ENCODE data around the gene LILRA6.
"Not testable (repeated sequence)": the region's sequence is repeated elsewhere in the genome, so short reads cannot be mapped to it uniquely, and the experiment has no call there.

Gene LILRA6

DNA sequence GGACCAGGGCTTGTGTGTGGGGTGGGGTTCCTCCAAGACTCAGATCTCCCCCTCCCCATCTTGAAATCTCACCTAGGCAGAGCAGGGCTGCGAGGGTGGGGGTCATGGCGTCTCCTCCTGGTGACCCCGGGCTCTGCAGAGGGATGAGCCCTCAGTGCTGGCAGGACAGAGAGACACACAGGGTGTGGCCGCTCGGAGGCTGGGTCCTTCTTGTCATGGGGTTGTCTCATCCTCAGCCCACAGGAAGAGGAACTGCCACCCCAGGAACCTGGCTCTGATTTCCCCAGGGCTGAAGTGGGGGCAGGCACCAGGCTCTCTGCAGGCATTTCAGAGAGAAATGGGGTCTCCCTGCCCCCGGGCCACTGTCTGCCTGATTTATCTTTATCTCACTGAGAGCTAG lies at the start of gene LILRA6:
TSS of gene LILRA6 (minus strand) at position 145 of the 400 bp plus-strand sequence.
- H3K4me2 ChIP-seq (ENCODE audit: low read depth, low read length, poor library complexity, severe bottlenecking); H3F3A ChIP-seq (ENCODE audit: insufficient read depth); H4K20me1 ChIP-seq (ENCODE audit: low read depth, low read length); H3K9me3 ChIP-seq (ENCODE audit: insufficient read depth, low read length); H3K36me3 ChIP-seq (ENCODE audit: low read length); H3K4me3 ChIP-seq (ENCODE audit: insufficient read depth, low read length, poor library complexity, severe bottlenecking); H3K79me2 ChIP-seq (ENCODE audit: insufficient read depth, low read length); H3K9ac ChIP-seq (ENCODE audit: low read length); H3K9me2 ChIP-seq (replicated peaks; ENCODE audit: insufficient read depth, low read length); H3K27me3 ChIP-seq (ENCODE audit: low read length); H2AFZ ChIP-seq (ENCODE audit: low read depth, low read length, severe bottlenecking); H3K27ac ChIP-seq (ENCODE audit: low read depth, low read length): not testable (repeated sequence)

DNA sequence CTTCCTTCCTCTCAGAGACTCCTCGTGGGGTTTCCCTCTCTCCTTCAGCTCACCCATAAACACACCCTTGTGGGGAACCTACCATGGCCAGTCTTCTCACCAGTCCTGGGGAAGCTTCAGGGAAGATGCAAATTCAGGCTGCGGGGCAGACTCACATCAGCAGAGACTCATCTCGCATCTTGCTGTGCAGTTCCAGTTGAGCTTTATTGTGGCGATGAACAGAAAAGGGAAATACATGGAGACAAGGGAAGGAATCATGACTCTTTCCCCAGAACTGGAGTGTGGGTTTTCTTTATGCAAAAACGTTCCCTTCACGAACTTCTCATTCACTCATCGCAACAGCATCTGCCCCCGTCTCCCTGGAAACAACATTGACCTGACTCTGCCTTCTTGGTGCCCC lies 46.6 kb upstream of the LILRA6 start:
- H3K4me2 ChIP-seq (ENCODE audit: low read depth, low read length, poor library complexity, severe bottlenecking); H3K27me3 ChIP-seq (ENCODE audit: low read length); H4K20me1 ChIP-seq (ENCODE audit: low read depth, low read length); H3K36me3 ChIP-seq (ENCODE audit: low read length); H3K9me2 ChIP-seq (replicated peaks; ENCODE audit: insufficient read depth, low read length); H3K79me2 ChIP-seq (ENCODE audit: insufficient read depth, low read length); H3K9ac ChIP-seq (ENCODE audit: low read length); H2AFZ ChIP-seq (ENCODE audit: low read depth, low read length, severe bottlenecking); H3F3A ChIP-seq (ENCODE audit: insufficient read depth); H3K9me3 ChIP-seq (ENCODE audit: insufficient read depth, low read length); H3K4me3 ChIP-seq (ENCODE audit: insufficient read depth, low read length, poor library complexity, severe bottlenecking); H3K27ac ChIP-seq (ENCODE audit: low read depth, low read length): not testable (repeated sequence)

DNA sequence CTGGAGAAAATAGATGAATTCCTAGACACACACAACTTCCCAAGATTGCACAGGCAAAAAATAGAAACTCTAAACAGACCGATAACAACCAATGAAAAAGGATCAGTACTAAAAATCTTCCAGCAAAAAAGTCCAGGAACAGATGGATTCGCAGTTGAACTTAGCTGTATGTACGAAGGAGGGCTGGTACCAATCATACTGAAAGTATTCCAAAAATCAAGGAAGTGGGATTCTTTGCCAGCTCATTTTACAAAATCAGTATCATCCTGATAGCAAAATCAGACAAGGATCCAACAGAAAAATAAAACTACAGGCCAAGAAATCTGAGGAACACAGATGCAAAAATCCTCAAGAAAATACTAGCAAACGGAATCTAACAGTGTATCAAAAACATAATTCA lies 44.9 kb upstream of the LILRA6 start:
- no peak for TF ChIP-seq EZH2phosphoT487 (conservative IDR thresholded peaks at IDR 0.05; ENCODE audit: low read length)
- TF ChIP-seq, protein P1, sequence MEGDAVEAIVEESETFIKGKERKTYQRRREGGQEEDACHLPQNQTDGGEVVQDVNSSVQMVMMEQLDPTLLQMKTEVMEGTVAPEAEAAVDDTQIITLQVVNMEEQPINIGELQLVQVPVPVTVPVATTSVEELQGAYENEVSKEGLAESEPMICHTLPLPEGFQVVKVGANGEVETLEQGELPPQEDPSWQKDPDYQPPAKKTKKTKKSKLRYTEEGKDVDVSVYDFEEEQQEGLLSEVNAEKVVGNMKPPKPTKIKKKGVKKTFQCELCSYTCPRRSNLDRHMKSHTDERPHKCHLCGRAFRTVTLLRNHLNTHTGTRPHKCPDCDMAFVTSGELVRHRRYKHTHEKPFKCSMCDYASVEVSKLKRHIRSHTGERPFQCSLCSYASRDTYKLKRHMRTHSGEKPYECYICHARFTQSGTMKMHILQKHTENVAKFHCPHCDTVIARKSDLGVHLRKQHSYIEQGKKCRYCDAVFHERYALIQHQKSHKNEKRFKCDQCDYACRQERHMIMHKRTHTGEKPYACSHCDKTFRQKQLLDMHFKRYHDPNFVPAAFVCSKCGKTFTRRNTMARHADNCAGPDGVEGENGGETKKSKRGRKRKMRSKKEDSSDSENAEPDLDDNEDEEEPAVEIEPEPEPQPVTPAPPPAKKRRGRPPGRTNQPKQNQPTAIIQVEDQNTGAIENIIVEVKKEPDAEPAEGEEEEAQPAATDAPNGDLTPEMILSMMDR (IDR thresholded peaks at IDR 0.05; ENCODE audit: insufficient read depth, low read length, poor library complexity, severe bottlenecking) = no peak
- Histone ChIP-seq H3K4me2 (ENCODE audit: low read depth, low read length, poor library complexity, severe bottlenecking) (no peak overlapping the region), H3K36me3 (ENCODE audit: low read length) (no peaks in the 10 kb centered on the region)

DNA sequence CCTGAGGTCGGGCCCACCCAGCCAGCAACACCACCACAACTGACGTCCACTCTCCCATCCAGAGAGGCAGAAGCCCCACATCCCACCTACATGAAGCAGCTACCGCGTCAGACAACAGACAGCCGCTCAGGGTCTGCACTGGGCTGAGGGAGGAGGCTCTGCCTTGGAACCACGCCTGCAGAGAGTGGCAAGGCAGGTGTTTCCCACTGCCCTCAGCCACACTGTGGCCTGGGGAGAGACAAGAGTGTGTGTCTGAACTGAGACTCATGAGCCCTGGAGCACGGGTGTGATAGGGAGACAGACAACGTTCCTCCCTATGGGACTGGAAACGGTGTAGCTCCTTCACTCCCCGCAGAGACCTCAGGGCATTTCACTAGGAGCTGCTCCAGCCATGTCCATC lies 43.7 kb upstream of the LILRA6 start:
- not testable (repeated sequence) for H3K4me2 ChIP-seq (ENCODE audit: low read depth, low read length, poor library complexity, severe bottlenecking); H3K9me2 ChIP-seq (replicated peaks; ENCODE audit: insufficient read depth, low read length); H2AFZ ChIP-seq (ENCODE audit: low read depth, low read length, severe bottlenecking); H3K9ac ChIP-seq (ENCODE audit: low read length); H3K79me2 ChIP-seq (ENCODE audit: insufficient read depth, low read length); H3K27me3 ChIP-seq (ENCODE audit: low read length); H3K4me3 ChIP-seq (ENCODE audit: insufficient read depth, low read length, poor library complexity, severe bottlenecking); H3K36me3 ChIP-seq (ENCODE audit: low read length); H3K9me3 ChIP-seq (ENCODE audit: insufficient read depth, low read length); H3K27ac ChIP-seq (ENCODE audit: low read depth, low read length); H3F3A ChIP-seq (ENCODE audit: insufficient read depth); H4K20me1 ChIP-seq (ENCODE audit: low read depth, low read length)

More for the DNA sequence above, 44.9 kb upstream of the LILRA6 start:
- Histone ChIP-seq H3F3A (ENCODE audit: insufficient read depth) (no peaks in the 10 kb centered on the region), H3K27ac (ENCODE audit: low read depth, low read length) (no peak overlapping the region), H3K27me3 (ENCODE audit: low read length) (no peaks in the 10 kb centered on the region), H3K4me3 (ENCODE audit: insufficient read depth, low read length, poor library complexity, severe bottlenecking) (no peak overlapping the region), H3K9ac (ENCODE audit: low read length) (no peak overlapping the region), H3K9me3 (ENCODE audit: insufficient read depth, low read length) (no peaks in the 10 kb centered on the region), H4K20me1 (ENCODE audit: low read depth, low read length) (no peaks in the 10 kb centered on the region), H2AFZ (ENCODE audit: low read depth, low read length, severe bottlenecking) (no peak overlapping the region), H3K79me2 (ENCODE audit: insufficient read depth, low read length) (no peaks in the 10 kb centered on the region), H3K9me2 (replicated peaks; ENCODE audit: insufficient read depth, low read length) (no peaks in the 10 kb centered on the region)

DNA sequence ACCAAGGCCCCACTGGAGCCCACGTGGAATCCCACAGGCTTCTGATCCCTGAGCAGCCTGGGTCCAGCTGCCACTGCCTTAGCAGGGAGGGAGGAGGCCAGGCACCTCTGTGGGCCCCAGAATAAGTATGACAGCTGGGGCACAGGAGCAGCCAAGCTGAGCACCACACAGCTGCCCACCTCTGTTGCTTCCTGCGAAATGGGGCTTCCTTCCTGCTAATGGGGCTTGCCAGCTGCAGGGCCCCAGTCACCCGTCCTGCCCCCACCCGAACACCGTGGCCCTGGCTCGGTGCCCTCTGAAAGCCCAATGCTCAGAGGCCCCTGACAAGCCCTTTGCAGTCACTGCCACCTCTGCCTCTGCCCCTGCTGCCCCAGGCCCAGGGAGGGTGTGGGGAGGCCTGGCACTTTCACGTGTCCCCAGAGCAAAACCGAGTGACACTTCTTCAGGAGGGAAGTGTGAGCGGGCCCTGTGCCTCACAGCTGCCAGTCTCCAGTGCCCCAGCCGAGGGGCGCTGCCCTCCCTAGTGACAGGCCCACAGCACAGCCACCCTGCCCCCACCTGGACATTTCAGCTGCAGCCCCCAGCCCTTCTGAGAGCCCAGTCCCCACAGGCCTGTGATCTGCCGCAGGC lies 43.0 kb upstream of the LILRA6 start:
- H3K36me3 ChIP-seq (ENCODE audit: low read length); H3K79me2 ChIP-seq (ENCODE audit: insufficient read depth, low read length); H3K27me3 ChIP-seq (ENCODE audit: low read length); H3K4me2 ChIP-seq (ENCODE audit: low read depth, low read length, poor library complexity, severe bottlenecking); H3K9me3 ChIP-seq (ENCODE audit: insufficient read depth, low read length); H3K9me2 ChIP-seq (replicated peaks; ENCODE audit: insufficient read depth, low read length); H3F3A ChIP-seq (ENCODE audit: insufficient read depth); H3K9ac ChIP-seq (ENCODE audit: low read length); H3K4me3 ChIP-seq (ENCODE audit: insufficient read depth, low read length, poor library complexity, severe bottlenecking); H2AFZ ChIP-seq (ENCODE audit: low read depth, low read length, severe bottlenecking); H4K20me1 ChIP-seq (ENCODE audit: low read depth, low read length); H3K27ac ChIP-seq (ENCODE audit: low read depth, low read length): not testable (repeated sequence)
